Measurements from ENCODE around the gene PTGES3.

PTGES3 gene

GRCh38 chr12:56687223-56688128 lies 608 bp downstream of the PTGES3 start:
- TF ChIP-seq CTCF (IDR thresholded peaks at IDR 0.05; ENCODE audit: insufficient read depth, low read depth, low read length, missing control alignments): no peak
- DNase-seq (ENCODE audit: low read depth): peak; percentile 53
- H3K4me3 ChIP-seq (ENCODE audit: low read length): peak overlapping the region; percentile 99

GRCh38 chr12:56684745-56685359 lies 3.2 kb downstream of the PTGES3 start:
- no peak for DNase-seq (ENCODE audit: low read depth)
- H3K4me3 ChIP-seq (ENCODE audit: low read length): peak overlapping the region; percentile 99
- TF ChIP-seq CTCF (IDR thresholded peaks at IDR 0.05; ENCODE audit: insufficient read depth, low read depth, low read length, missing control alignments): no peak

GRCh38 chr12:56682323-56682722 lies 5.8 kb downstream of the PTGES3 start:
- H3K4me3 ChIP-seq (ENCODE audit: low read length): no peak overlapping the region
- no peak for DNase-seq (ENCODE audit: low read depth)
- TF ChIP-seq CTCF (IDR thresholded peaks at IDR 0.05; ENCODE audit: insufficient read depth, low read depth, low read length, missing control alignments): no peak

GRCh38 chr12:56679883-56680575 lies 8.1 kb downstream of the PTGES3 start:
- DNase-seq (ENCODE audit: low read depth): no peak
- TF ChIP-seq CTCF (IDR thresholded peaks at IDR 0.05; ENCODE audit: insufficient read depth, low read depth, low read length, missing control alignments): no peak

GRCh38 chr12:56678852-56679251 lies 9.2 kb downstream of the PTGES3 start:
- DNase-seq (ENCODE audit: low read depth): no peak
- no peak for TF ChIP-seq CTCF (IDR thresholded peaks at IDR 0.05; ENCODE audit: insufficient read depth, low read depth, low read length, missing control alignments)
- no peak overlapping the region for H3K4me3 ChIP-seq (ENCODE audit: low read length)

More at GRCh38 chr12:56679883-56680575, 8.1 kb downstream of the PTGES3 start:
- no peak overlapping the region for H3K4me3 ChIP-seq (ENCODE audit: low read length)

GRCh38 chr12:56677680-56678079 lies 10.4 kb downstream of the PTGES3 start:
- no peak for TF ChIP-seq CTCF (IDR thresholded peaks at IDR 0.05; ENCODE audit: insufficient read depth, low read depth, low read length, missing control alignments)
- no peak for DNase-seq (ENCODE audit: low read depth)
- no peak overlapping the region for H3K4me3 ChIP-seq (ENCODE audit: low read length)

Data from epithelial cell of esophagus (primary cell).